GM12878 (cell line): Measurements from ENCODE around the gene JPT1. TPM values are rescaled to one million over a fixed set of nuclear protein-coding genes. Genes with fewer than 3 reads are reported as not detected.

Experiments used
- ATAC-seq: fragments of 200-7000 bp; cut with Tn5 transposase; 3 replicates; pipeline ENCODE4 v1.9.1; 2020; ENCODE audit warnings: mild to moderate bottlenecking, moderate library complexity
- BruUV-seq: library from RNA; stranded (reverse); fragments of 400-500 nt; replicated peaks from 2 replicates; lab custom pipeline; 2021; lab: Mats Ljungman, UMichigan
- CTCF ChIA-PET: fragments of 300-600 bp; sonication (Branson Sonifier 250); formaldehyde crosslinking; extraction: SDS; loops from one replicate; lab custom pipeline; 2021; ENCODE audit warnings: inconsistent platforms; lab: Yijun Ruan, JAX
- POLR2A ChIA-PET: fragments of 350-600 bp; formaldehyde crosslinking; extraction: SDS; loops from one replicate; lab custom pipeline; 2021; ENCODE audit warnings: inconsistent platforms; lab: Charles Lee
- RAD21 ChIA-PET: fragments of 300-600 bp; sonication (Branson Sonifier 250); formaldehyde crosslinking; loops from one replicate; lab custom pipeline; 2023; ENCODE audit warnings: antibody characterized with exemption; ENCODE audit not compliant: unreplicated experiment; lab: Charles Lee
- SMC1A ChIA-PET: fragments of 300-600 bp; sonication (Branson Sonifier 250); formaldehyde crosslinking; loops from one replicate; lab custom pipeline; 2023; ENCODE audit not compliant: unreplicated experiment, uncharacterized antibody; lab: Charles Lee
- DNase-seq: peaks from one replicate; pipeline ENCODE4 v3.0.0-alpha.2; 2011; ENCODE audit warnings: low read depth, low spot score
- FAIRE-seq: peaks from 3 replicates; lab custom pipeline; 2011; peaks lifted over from hg19 to GRCh38; lab: Jason Lieb, UNC
- H2AFZ ChIP-seq: 2 replicates; pipeline ENCODE4 v1.6.0; 2011; ENCODE audit warnings: low read depth, low read length, control low read depth; ENCODE audit not compliant: control insufficient read depth
- H3K27ac ChIP-seq: 2 replicates; pipeline ENCODE4 v1.5.1; 2011; ENCODE audit warnings: control low read depth; ENCODE audit not compliant: control insufficient read depth, insufficient read depth
- H3K27me3 ChIP-seq, 2 experiments: replicated peaks in 1 of 2; 2 replicates each; pipeline versions ENCODE4 v1.6.0 to v1.6.1; 2011; ENCODE audit warnings: low read length in 1 of 2; ENCODE audit not compliant: control insufficient read depth in 2 of 2, insufficient read depth in 2 of 2
- H3K36me3 ChIP-seq, 2 experiments: 2 replicates each; pipeline ENCODE4 v1.5.1; 2011; ENCODE audit warnings: low read length in 1 of 2; ENCODE audit not compliant: control insufficient read depth in 2 of 2, insufficient read depth in 2 of 2
- H3K4me1 ChIP-seq: 2 replicates; pipeline ENCODE4 v1.6.1; 2011; ENCODE audit warnings: mild to moderate bottlenecking, low read length, moderate library complexity, mixed read lengths; ENCODE audit not compliant: control insufficient read depth, insufficient read depth
- H3K4me2 ChIP-seq: 2 replicates; pipeline ENCODE4 v1.6.0; 2011; ENCODE audit warnings: control low read depth; ENCODE audit not compliant: control insufficient read depth, insufficient read depth
- H3K4me3 ChIP-seq: fragments of 200-600 bp; sonication (generic); 2 replicates; pipeline ENCODE4 v1.5.1; 2016
- H3K79me2 ChIP-seq: 2 replicates; pipeline ENCODE4 v1.6.0; 2011; ENCODE audit warnings: low read length; ENCODE audit not compliant: control insufficient read depth, insufficient read depth
- H3K9ac ChIP-seq: 2 replicates; pipeline ENCODE4 v1.8.0; 2011; ENCODE audit warnings: low read length, control low read depth, mixed read lengths; ENCODE audit not compliant: control insufficient read depth, insufficient read depth
- H3K9me3 ChIP-seq: replicated peaks from 3 replicates; pipeline ENCODE4 v1.5.1; 2011; ENCODE audit warnings: mild to moderate bottlenecking, low read length; ENCODE audit not compliant: control insufficient read depth, insufficient read depth
- H4K20me1 ChIP-seq: 2 replicates; pipeline ENCODE4 v1.6.0; 2011; ENCODE audit not compliant: control insufficient read depth, insufficient read depth
- CHD4 ChIP-seq: fragments of 200-600 bp; sonication (generic); IDR thresholded peaks from 2 replicates; pipeline ENCODE4 v1.6.1; 2016; ENCODE audit warnings: mild to moderate bottlenecking
- ESRRA ChIP-seq: IDR thresholded peaks from 2 replicates; pipeline ENCODE4 v1.6.1; 2012; ENCODE audit warnings: mild to moderate bottlenecking, low read length, improper control_type of control experiment
- ETV6 ChIP-seq, 2 experiments: fragments of 450-650 bp in 1 of 2; IDR thresholded peaks in 1 of 2; conservative IDR thresholded peaks in 1 of 2; 2 replicates each; pipeline ENCODE4 v1.6.1; 2014; ENCODE audit warnings: antibody characterized with exemption in 1 of 2, borderline replicate concordance in 1 of 2, low read depth in 1 of 2, mild to moderate bottlenecking in 1 of 2, moderate library complexity in 1 of 2
- GABPA ChIP-seq: IDR thresholded peaks from 2 replicates; pipeline ENCODE4 v1.6.1; 2014; ENCODE audit warnings: antibody characterized with exemption, low read depth, mild to moderate bottlenecking, inconsistent platforms
- IKZF1 ChIP-seq: fragments of 450-650 bp; conservative IDR thresholded peaks from 2 replicates; pipeline ENCODE4 v1.6.1; 2017; ENCODE audit warnings: antibody characterized with exemption, mild to moderate bottlenecking
- MAX ChIP-seq: IDR thresholded peaks from 2 replicates; pipeline ENCODE4 v1.6.1; 2012; ENCODE audit warnings: low read depth, low read length, improper control_type of control experiment
- MEF2B ChIP-seq: fragments of 450-650 bp; IDR thresholded peaks from 2 replicates; pipeline ENCODE4 v1.6.1; 2018; ENCODE audit warnings: mild to moderate bottlenecking, moderate library complexity; ENCODE audit not compliant: partially characterized antibody, poor library complexity, severe bottlenecking
- SUZ12 ChIP-seq: fragments of 200-600 bp; sonication (generic); IDR thresholded peaks from one replicate; pipeline ENCODE4 v1.6.1; 2018; ENCODE audit warnings: antibody characterized with exemption, mild to moderate bottlenecking; ENCODE audit not compliant: unreplicated experiment
- TCF12 ChIP-seq: IDR thresholded peaks from 2 replicates; pipeline ENCODE4 v1.6.1; 2011; ENCODE audit warnings: low read depth, mild to moderate bottlenecking, low read length
- ZNF207 ChIP-seq: fragments of 450-650 bp; IDR thresholded peaks from 2 replicates; pipeline ENCODE4 v1.6.1; 2014; ENCODE audit warnings: antibody characterized with exemption, mild to moderate bottlenecking, borderline replicate concordance
- WGBS: methylation state at CpG from one replicate; pipeline ENCODE4 v1.1.6; 2016; ENCODE audit warnings: low lambda C conversion rate; ENCODE audit not compliant: insufficient replicate concordance, insufficient coverage; ENCODE audit errors: missing lambda C conversion rate; 5-methylcytosine and 5-hydroxymethylcytosine counted together
- in situ Hi-C: fragments of 300-500 bp; cut with MboI; formaldehyde crosslinking; loops from 9 replicates; pipeline ENCODE4 v1.14.3; 2018; ENCODE audit warnings: mixed read lengths
- intact Hi-C: fragments of 100-400 bp; cut with micrococcal nuclease; formaldehyde crosslinking; loops from one replicate; pipeline ENCODE4 v1.14.2; 2022; ENCODE audit not compliant: unreplicated experiment
- polyA plus RNA-seq, 11 experiments: library from polyadenylated mRNA; depleted of rRNA in 4 of 11; unstranded in 6 of 11; stranded (reverse) in 5 of 11; fragments of >200 nt; fragmentation: Nextera tagmentation in 4 of 11; fragmentation: Illumina TruSeq in 1 of 11; extraction: Ambion mirVana in 4 of 11; extraction: Trizol in 1 of 11; gene quantifications; 1 replicate in 1 of 11; 2 replicates in 10 of 11; pipeline versions ENCODE4 v1.2.1 to v1.2.3, GENCODE V29; 2011 to 2016; ENCODE audit warnings: inconsistent platforms in 2 of 11, missing spikeins in 2 of 11, low read depth in 1 of 11
- total RNA-seq, 4 experiments: library from RNA; depleted of rRNA in 3 of 4; stranded (reverse); fragments of >200 nt in 3 of 4; fragmentation: Illumina TruSeq in 1 of 4; extraction: Trizol in 1 of 4; gene quantifications; 2 replicates each; pipeline versions ENCODE4 v1.2.1 to v1.2.3, GENCODE V29; 2013 to 2021
- TF ChIP-seq, protein P1 (sequence below): IDR thresholded peaks from 2 replicates; pipeline ENCODE4 v1.6.1; 2011; ENCODE audit warnings: low read depth, low read length, improper control_type of control experiment, borderline replicate concordance

JPT1 gene
- total and polyA plus RNA-seq, 10 of the 15 experiments (the other 5 are each of a cell fraction or from before 2014, with no cell fraction given): 79.7 to 651 (median 323) TPM

- BruUV-seq: no TSS peak
- FAIRE-seq: no peak
These were observed 26.8 kb upstream of the JPT1 start for GRCh38 chr17:75181110-75181509.

More at GRCh38 chr17:75181110-75181509, 26.8 kb upstream of the JPT1 start:
- SMC1A ChIA-PET: interaction anchor here (0.6 to 2.4 kb wide), 6 partner anchors 9 to 232 kb away, joined by 3 to 9 read pairs (median 4); no protein-coding TSS in a partner anchor
- H3K4me2 ChIP-seq: peak overlapping the region; percentile 83
- ATAC-seq (no peak), DNase-seq (no peak)
- 2% methylated on average over 8 of the region's 8 CpGs for WGBS
- H3K27me3 ChIP-seq: no peaks in the 10 kb centered on the region
- CTCF ChIA-PET: interaction anchor here (0.6 to 2.2 kb wide), 7 partner anchors 10 to 220 kb away, joined by 3 to 19 read pairs (median 5); no protein-coding TSS in a partner anchor
- H4K20me1 ChIP-seq: no peaks in the 10 kb centered on the region
- H3K36me3 ChIP-seq: peaks cover 1 to 11% of the 10 kb centered on the region in 2 experiments
- peaks cover 60% of the 10 kb centered on the region for H3K79me2 ChIP-seq
- TF ChIP-seq CHD4 (no peak), TCF12 (no peak), ZNF207 (no peak), ESRRA (no peak), IKZF1 (no peak), MEF2B (no peak), SUZ12 (no peak), ETV6 (conservative IDR thresholded peaks at IDR 0.05 in 1 of 2, IDR thresholded peaks at IDR 0.05 in 1 of 2; ENCODE audit: borderline replicate concordance in 1 of 2, low read depth in 1 of 2) (no peak), MAX (no peak), GABPA (no peak)
- TF ChIP-seq, protein P1, sequence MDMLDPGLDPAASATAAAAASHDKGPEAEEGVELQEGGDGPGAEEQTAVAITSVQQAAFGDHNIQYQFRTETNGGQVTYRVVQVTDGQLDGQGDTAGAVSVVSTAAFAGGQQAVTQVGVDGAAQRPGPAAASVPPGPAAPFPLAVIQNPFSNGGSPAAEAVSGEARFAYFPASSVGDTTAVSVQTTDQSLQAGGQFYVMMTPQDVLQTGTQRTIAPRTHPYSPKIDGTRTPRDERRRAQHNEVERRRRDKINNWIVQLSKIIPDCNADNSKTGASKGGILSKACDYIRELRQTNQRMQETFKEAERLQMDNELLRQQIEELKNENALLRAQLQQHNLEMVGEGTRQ: no peak
- in situ Hi-C loops (no loop called here), intact Hi-C loops (loop anchor here (5.0 kb wide), 1 partner anchor 149 kb away; no protein-coding TSS in a partner anchor)
- no peaks in the 10 kb centered on the region for H3K9me3 ChIP-seq
- POLR2A ChIA-PET: interaction anchor here (0.6 to 1.4 kb wide), 9 partner anchors 9 to 168 kb away, joined by 3 to 7 read pairs (median 3); partner anchors contain the start of genes JPT1, NT5C and NUP85
- peak overlapping the region; percentile 95 for H3K27ac ChIP-seq
- RAD21 ChIA-PET: interaction anchor here (1.0 to 2.4 kb wide), 4 partner anchors 8 to 220 kb away, joined by 4 to 9 read pairs (median 4); no protein-coding TSS in a partner anchor
- no peaks in the 10 kb centered on the region for H3K4me1 ChIP-seq
- H3K9ac ChIP-seq: peak overlapping the region; percentile 89
- peak overlapping the region; percentile 92 for H3K4me3 ChIP-seq
- H2AFZ ChIP-seq: no peak overlapping the region
